ENCODE results near the gene MKLN1. TPM values are rescaled to one million over a fixed set of nuclear protein-coding genes. Genes with fewer than 3 reads are reported as not detected.

MKLN1 gene
- total RNA-seq, 1 experiment from 2014 or later, result 34.3 TPM

GRCh38 chr7:131336956-131337355 lies 9.3 kb downstream of the MKLN1 start:
- Mint-ChIP-seq H3K27me3 (ENCODE audit: low read depth) (no peaks in the 10 kb centered on the region), H3K9me3 (peaks cover 14 to 27% of the 10 kb centered on the region in 2 experiments), H3K4me1 (peaks cover 8 to 14% of the 10 kb centered on the region in 2 experiments), H3K4me3 (no peak overlapping the region), H3K36me3 (ENCODE audit: insufficient read depth in 1 of 3, low read depth in 3 of 3) (peaks cover 16 to 48% (median 38%) of the 10 kb centered on the region in 3 experiments), H3K27ac (no peak overlapping the region)
- Histone ChIP-seq H2BK12ac (ENCODE audit: insufficient read length, low read depth, low read length) (no peak overlapping the region), H3K23ac (ENCODE audit: insufficient read length, low read depth, low read length) (no peak overlapping the region), H3K18ac (ENCODE audit: insufficient read length, low read depth, low read length) (no peak overlapping the region), H4K5ac (ENCODE audit: insufficient read length, low read depth, low read length) (no peak overlapping the region), H2AFZ (ENCODE audit: low read length) (no peak overlapping the region), H3K4me1 (ENCODE audit: insufficient read depth, low read length) (0 out of 2 replicates have a peak, but pooled peaks cover 3% of the 10 kb centered on the region), H4K91ac (ENCODE audit: insufficient read length, low read depth, low read length) (no peak overlapping the region), H3K79me1 (ENCODE audit: insufficient read depth, low read depth, low read length, poor library complexity, severe bottlenecking) (peaks cover 8% of the 10 kb centered on the region), H2BK15ac (ENCODE audit: low read depth, low read length) (no peak overlapping the region), H2AK5ac (ENCODE audit: insufficient read length, low read length) (no peak overlapping the region), H2BK120ac (ENCODE audit: low read depth, low read length, poor library complexity, severe bottlenecking) (no peak overlapping the region), H3K9ac (ENCODE audit: extremely low read depth, insufficient read length, low read length) (no peak overlapping the region), H2BK5ac (ENCODE audit: insufficient read length, low read length) (no peak overlapping the region), H3K23me2 (ENCODE audit: insufficient read length, low read depth, low read length, poor library complexity, severe bottlenecking) (no peaks in the 10 kb centered on the region), H3K27ac (ENCODE audit: insufficient read length, low read depth, low read length) (no peak overlapping the region), H3K4me2 (ENCODE audit: insufficient read depth, insufficient read length, low read length) (no peak overlapping the region), H2BK20ac (ENCODE audit: low read depth, low read length, poor library complexity, severe bottlenecking) (no peak overlapping the region), H4K20me1 (ENCODE audit: control insufficient read depth, insufficient read depth, insufficient read length) (no peaks in the 10 kb centered on the region), H3K56ac (ENCODE audit: insufficient read length, low read depth, low read length) (no peak overlapping the region), H3K4ac (ENCODE audit: low read depth, low read length) (no peak overlapping the region), H3K27me3 (ENCODE audit: insufficient read depth, low read length) (no peaks in the 10 kb centered on the region), H3K14ac (ENCODE audit: insufficient read depth, low read length) (no peak overlapping the region), H4K8ac (replicated peaks; ENCODE audit: insufficient read length, low read depth, low read length) (no peak overlapping the region), H3K9me3 (ENCODE audit: control insufficient read depth, low read depth, low read length) (peaks cover 5% of the 10 kb centered on the region), H3T11ph (ENCODE audit: low read length) (no peak overlapping the region), H3K79me2 (ENCODE audit: insufficient read depth, low read length) (peaks cover 33% of the 10 kb centered on the region; the same call in 1 of the 2 replicates)
- TF ChIP-seq CTCF (conservative IDR thresholded peaks at IDR 0.05), result no peak
- DNase-seq, result no peak
- WGBS (ENCODE audit: extremely low coverage, insufficient read length, low lambda C conversion rate), result no CpG with 5 or more reads among the region's 2 CpGs
